Muscle of leg (tissue), 11 donors: ENCODE data around the gene MAPK8IP3. TPM values are rescaled to one million over a fixed set of nuclear protein-coding genes. Genes with fewer than 3 reads are reported as not detected.

ENCODE experiments used
- DNase-seq: peaks from one replicate; pipeline ENCODE4 v3.0.0; 2013
- H3K27ac ChIP-seq: one replicate; pipeline ENCODE4 v1.5.1; 2013; ENCODE audit warnings: mild to moderate bottlenecking, low read length, control low read depth
- H3K27me3 ChIP-seq: one replicate; pipeline ENCODE4 v1.6.1; 2013; ENCODE audit warnings: low read length; ENCODE audit not compliant: control insufficient read depth, insufficient read depth
- H3K36me3 ChIP-seq: one replicate; pipeline ENCODE4 v1.6.1; 2013; ENCODE audit warnings: low read length; ENCODE audit not compliant: control insufficient read depth, insufficient read depth
- H3K4me1 ChIP-seq: one replicate; pipeline ENCODE4 v1.6.1; 2013; ENCODE audit warnings: low read length; ENCODE audit not compliant: control insufficient read depth, insufficient read depth
- H3K4me3 ChIP-seq: one replicate; pipeline ENCODE4 v1.5.1; 2013; ENCODE audit warnings: low read length, control low read depth
- H3K9me3 ChIP-seq: replicated peaks from 2 replicates; pipeline ENCODE4 v1.6.1; 2013; ENCODE audit warnings: low read depth, low read length; ENCODE audit not compliant: control insufficient read depth
- WGBS: methylation state at CpG from one replicate; pipeline ENCODE4 v1.1.5; 2013; ENCODE audit warnings: missing lambda C conversion rate; ENCODE audit not compliant: insufficient coverage; 5-methylcytosine and 5-hydroxymethylcytosine counted together
- polyA plus RNA-seq, 8 donors: library from polyadenylated mRNA; unstranded; fragments of 120-200 nt; gene quantifications; one replicate each; pipeline versions ENCODE4 v1.2.1 to v1.2.3, GENCODE V29; 2013; ENCODE audit warnings: inconsistent platforms in 1 of 8, low replicate concordance in 1 of 8; ENCODE audit not compliant: insufficient read length in 8 of 8, insufficient read depth in 1 of 8
- total RNA-seq: library from RNA; stranded (reverse); fragments of 120-200 nt; gene quantifications from one replicate; pipeline ENCODE4 v1.2.4, GENCODE V29; 2013

The MAPK8IP3 gene
- total and polyA plus RNA-seq, 9 donors = 35.6 to 64.3 (median 50.5) TPM

DNA sequence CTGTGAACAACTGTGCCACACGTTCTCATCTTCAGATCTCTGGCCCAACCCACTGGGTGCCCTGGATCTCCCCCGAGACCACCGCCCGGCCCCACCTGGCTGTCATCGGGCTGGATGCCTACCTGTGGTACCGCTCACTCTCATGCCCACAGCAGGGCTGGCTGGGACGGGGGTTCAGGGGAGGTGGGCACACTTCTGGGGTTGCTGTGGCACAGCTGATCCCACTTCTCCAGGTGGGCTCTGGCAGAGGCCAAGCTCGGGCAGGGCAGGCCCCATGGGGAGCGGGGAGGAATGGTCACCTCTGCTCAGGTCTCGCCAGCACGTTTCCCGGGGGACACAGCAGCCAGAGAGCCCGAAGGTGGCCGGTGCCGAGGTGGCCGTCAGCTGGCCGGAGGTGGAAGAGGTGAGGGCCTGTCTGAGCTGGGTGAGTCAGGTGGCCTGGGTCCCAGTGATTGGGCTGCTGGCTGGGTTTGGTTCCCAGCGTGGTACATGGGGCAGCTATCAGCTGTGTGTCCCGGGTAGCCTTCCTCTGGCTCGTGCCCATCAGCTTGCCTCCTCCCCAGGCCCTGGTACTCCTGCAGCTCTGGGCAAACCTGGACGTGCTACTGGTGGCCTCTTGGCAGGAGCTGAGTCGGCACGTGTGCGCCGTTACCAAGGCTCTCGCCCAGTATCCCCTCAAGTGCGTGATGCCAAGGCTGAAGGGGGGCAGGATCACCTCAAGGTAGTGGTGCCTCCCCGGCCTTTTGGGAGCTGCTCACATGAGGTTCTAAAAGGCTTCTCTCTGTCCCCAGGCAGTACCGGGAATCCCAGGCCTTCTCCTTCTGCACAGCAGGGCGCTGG lies 69.2 kb downstream of the MAPK8IP3 start:
- 89% methylated on average over 30 of the region's 30 CpGs for WGBS

DNA sequence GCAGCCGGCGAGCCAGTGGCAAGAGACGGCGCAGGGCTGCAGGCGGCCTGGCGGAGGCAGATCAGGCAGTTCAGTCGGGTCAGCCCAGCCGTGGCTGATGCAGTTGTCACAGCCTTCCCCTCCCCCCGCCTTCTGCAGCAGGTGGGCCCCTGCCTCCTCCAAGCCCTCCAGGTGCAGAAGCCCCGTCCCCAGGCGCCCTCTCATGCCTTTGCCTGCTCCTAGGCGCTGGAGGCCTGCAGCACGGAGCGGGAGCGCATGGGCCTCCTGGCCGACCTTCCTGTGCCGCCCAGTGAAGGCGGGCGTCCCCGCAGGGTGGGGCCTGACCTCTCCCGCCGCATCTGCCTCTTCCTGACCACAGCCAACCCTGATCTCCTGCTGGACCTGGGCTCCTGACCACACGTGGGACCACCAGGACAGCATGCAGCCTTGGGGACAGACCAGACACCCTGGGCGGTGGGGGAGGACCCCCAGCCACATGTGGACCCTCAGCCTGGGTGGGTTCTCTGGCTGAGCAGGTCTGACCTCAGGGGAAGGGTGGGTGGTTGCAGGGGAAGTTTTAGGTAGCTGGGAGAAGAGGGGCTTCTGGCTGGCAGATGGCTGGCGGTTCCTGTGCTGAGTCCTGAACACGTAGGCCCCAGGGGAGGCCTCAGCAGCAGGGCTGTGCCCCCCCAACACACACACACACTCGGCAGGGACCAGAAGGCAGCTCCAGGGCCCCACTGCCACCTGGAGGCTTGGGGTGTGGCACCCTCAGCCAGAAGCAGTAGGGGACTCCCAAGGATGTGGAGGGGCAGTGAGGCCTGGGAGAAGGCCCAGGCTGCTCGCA lies 70.1 kb downstream of the MAPK8IP3 start:
- H3K4me3 ChIP-seq = no peak overlapping the region
- H3K27me3 ChIP-seq = no peaks in the 10 kb centered on the region
- no peak for DNase-seq
- WGBS = 81% methylated on average over 24 of the region's 28 CpGs
- H3K27ac ChIP-seq = no peak overlapping the region
- H3K9me3 ChIP-seq = no peaks in the 10 kb centered on the region
- H3K36me3 ChIP-seq = peaks cover 61% of the 10 kb centered on the region
- peaks cover 26% of the 10 kb centered on the region for H3K4me1 ChIP-seq

More for the DNA sequence above, 69.2 kb downstream of the MAPK8IP3 start:
- H3K4me3 ChIP-seq = no peak overlapping the region
- H3K4me1 ChIP-seq = peaks cover 31% of the 10 kb centered on the region
- H3K27me3 ChIP-seq = no peaks in the 10 kb centered on the region
- H3K27ac ChIP-seq = no peak overlapping the region
- H3K9me3 ChIP-seq = no peaks in the 10 kb centered on the region
- DNase-seq = no peak
- peaks cover 55% of the 10 kb centered on the region for H3K36me3 ChIP-seq

DNA sequence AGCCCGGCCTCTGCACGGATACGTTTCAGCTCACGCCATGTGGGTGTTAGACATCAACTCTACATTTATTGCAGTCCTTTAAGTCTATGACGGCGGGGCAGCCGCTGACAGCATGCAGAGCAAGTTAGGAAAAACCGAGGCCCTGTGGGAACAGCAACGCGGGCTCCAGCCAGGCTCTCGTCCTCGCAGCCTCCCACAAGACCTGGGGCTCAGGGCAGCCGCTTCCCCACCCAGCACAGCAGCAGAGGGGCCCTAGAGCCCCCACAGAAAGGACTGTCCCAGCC lies 70.6 kb downstream of the MAPK8IP3 start:
- H3K4me1 ChIP-seq = peaks cover 32% of the 10 kb centered on the region
- no peak overlapping the region for H3K4me3 ChIP-seq
- 77% methylated on average over 7 of the region's 13 CpGs for WGBS
- DNase-seq = no peak
- no peak overlapping the region for H3K27ac ChIP-seq
- peaks cover 61% of the 10 kb centered on the region for H3K36me3 ChIP-seq
- no peaks in the 10 kb centered on the region for H3K27me3 ChIP-seq
- H3K9me3 ChIP-seq = no peaks in the 10 kb centered on the region

DNA sequence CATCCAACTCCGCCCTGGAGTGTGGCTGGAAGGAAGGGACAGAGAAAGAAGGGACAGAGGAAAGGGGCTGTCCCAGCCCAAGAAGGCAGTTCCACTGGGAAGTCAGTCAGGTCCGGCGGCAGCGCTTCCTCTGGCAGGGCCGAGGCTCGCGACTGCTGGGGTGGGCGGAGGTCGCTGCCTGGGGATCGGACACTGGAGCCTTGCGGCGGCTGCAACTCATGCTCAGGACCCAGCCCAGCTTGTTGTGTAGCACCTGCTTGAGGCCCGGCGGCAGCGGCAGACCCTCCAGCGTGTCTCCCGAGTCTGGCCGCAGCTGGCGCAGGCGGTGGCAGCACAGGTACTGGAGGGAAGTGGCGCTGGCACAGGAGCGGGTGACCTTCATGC lies 71.0 kb downstream of the MAPK8IP3 start:
- WGBS = 75% methylated on average over 22 of the region's 22 CpGs
- Histone ChIP-seq H3K27ac (no peak overlapping the region), H3K9me3 (no peaks in the 10 kb centered on the region), H3K36me3 (peaks cover 61% of the 10 kb centered on the region), H3K4me3 (no peak overlapping the region), H3K4me1 (peaks cover 31% of the 10 kb centered on the region), H3K27me3 (no peaks in the 10 kb centered on the region)
- DNase-seq = no peak

DNA sequence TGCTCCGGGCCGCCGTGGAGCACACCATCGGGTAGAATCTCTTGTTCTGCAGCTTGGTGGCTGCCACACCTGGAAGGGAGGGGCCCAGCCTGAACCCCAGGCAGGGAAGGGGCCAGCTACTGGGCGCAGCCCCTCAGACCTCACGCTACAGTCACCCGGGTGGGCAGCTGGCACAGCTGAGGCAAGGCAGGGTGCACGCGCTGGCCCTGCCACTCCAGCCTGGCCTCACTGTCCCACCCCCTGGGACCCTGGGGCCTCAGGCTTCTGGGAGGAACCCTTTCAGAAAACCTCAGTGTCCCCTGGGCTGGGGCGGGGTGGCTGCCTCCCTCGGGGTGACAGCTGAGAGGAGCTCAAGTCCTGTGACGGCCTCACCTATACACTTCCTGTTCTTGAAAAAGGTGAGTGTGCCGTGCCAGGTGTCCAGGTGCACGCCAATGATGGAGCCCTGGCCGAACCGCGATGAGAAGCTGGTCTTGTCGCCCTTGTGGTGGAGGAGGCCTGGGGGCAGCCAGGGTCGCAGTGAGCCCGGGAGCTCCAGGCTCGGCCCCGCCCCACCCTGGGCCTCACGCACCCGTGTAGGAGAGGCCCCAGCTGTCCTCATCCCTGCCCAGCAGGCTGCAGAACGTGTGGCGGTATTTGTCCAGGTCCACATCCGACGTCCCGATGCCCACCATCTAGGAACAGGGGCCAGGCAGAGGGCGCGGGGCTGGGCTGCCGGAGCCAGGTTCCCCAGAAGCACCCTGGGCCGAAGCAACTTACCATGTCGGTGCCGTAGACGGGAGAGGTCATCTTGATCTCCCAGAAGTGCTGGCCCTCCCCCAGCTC lies 71.6 kb downstream of the MAPK8IP3 start:
- Histone ChIP-seq H3K27ac (no peak overlapping the region), H3K36me3 (peaks cover 61% of the 10 kb centered on the region), H3K4me1 (peaks cover 25% of the 10 kb centered on the region), H3K4me3 (no peak overlapping the region), H3K9me3 (no peaks in the 10 kb centered on the region), H3K27me3 (no peaks in the 10 kb centered on the region)
- no peak for DNase-seq
- 79% methylated on average over 35 of the region's 36 CpGs for WGBS

DNA sequence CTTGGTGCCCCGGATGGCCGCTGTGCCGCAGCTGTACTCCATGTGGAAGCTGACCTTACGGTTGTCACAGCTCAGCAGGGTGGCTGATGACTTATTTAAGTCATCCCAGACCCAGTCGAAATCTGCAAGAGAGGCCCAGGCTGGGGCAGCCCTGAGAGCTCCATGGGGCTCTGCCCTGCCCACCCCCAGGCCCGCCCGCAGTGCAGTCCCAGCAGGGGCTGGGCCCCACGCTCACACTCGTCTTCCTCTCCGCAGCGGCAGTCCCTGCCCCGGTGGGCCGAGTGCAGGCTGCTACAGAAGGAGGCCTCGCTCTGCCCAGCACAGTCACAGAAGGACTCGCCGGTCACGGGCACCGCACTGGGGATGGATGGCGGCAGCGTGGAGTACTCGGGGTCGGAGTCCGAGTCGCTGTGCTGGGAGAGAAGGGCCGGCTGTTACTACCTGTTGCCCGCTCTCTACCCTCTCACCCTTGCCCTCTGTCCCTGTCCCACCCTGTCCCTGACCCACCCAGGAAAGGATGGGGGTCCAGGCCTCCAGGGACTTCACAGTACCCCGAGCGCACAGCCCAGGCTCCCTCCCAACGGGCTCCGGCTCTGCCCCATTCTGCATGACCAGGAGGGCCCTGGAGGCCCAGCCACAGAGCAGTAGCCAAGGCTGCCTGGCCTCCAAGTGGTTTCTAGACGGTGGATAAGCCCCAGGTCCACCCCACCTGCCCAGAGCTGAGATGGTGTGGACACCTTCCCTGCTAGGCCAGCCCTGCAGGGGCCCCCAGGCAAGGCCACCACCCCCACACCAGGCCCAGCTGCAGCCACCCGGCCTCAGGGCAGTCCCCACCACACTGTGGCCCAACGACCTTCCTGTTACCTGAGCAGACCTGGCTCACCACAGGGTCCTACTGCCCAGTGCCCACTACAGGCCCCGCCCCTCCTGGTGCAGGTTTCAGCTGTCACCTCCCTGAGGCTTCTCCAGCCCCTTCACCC lies 72.5 kb downstream of the MAPK8IP3 start:
- WGBS = 76% methylated on average over 29 of the region's 34 CpGs
- Histone ChIP-seq H3K4me1 (peaks cover 25% of the 10 kb centered on the region), H3K4me3 (no peak overlapping the region), H3K36me3 (peaks cover 61% of the 10 kb centered on the region), H3K27ac (no peak overlapping the region), H3K9me3 (no peaks in the 10 kb centered on the region), H3K27me3 (no peaks in the 10 kb centered on the region)
- no peak for DNase-seq

DNA sequence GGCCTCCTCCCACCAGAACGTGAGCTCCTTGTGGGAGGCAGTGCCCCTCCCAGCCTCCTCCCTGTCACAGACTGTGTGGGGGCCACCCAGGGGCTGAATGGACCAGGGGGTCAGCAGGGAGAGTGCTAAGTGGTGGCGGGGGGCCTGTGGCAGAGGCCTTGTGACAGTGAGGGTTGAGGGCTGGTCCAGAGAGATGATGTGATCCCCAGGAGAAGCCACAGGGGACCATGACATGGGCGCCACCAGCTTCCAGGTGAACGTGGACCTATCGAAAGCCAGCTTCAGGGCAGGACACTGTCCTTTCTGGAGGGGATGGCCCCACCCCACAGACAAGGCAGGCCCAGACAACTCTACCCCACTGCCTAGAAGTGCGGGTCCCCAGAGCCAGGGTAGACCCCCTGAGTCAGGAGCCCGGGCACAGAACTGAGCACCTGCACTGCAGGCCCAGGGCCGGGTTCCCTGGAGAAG lies 73.3 kb downstream of the MAPK8IP3 start:
- peaks cover 60% of the 10 kb centered on the region for H3K36me3 ChIP-seq

DNA sequence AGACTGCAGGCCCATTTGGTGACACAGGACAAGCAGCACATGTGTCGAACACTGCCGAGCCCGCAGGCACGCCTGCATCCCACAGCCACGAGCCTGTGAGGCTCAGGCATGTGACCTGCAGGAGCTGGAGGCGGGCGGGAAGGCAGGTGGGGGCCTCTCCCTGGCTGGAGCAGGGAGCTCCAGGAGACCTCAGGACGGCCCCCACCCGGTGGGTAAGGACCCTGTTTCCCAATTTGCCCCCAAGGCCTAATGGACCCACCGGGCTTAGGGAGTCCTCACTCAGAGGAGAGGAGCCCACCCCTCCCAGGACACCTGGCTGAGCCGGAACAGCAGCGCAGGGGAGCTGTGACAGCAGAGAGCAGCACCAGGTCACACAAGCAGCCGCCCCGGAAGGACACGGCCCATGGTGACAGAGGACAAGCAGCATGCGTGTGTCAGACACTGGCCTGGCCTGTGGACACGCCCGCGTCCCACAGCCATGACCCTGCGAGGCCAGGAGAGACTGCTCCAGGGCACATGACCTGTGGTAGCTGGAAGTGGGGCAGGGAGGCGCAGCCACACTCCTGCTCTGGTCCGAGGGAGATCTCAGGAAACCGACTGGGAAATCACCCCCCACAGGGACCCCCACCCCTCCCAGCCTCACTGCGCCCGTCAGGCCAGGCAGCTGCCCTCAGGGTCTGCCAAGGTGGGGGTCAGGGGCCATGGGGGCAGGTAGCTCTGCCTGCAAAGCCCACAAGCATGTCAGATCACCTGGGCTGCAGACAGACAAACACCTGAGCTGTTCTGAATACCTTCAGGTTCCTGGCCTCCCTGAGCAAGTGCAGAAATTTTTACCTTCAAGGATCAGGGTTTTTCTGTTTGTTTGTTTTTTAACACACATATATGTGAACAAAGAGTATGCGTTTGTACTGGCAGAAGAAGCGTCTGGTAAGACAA lies 74.0 kb downstream of the MAPK8IP3 start:
- Histone ChIP-seq H3K4me1 (peaks cover 19% of the 10 kb centered on the region), H3K27me3 (no peaks in the 10 kb centered on the region), H3K36me3 (peaks cover 58% of the 10 kb centered on the region), H3K27ac (no peak overlapping the region), H3K4me3 (no peak overlapping the region), H3K9me3 (no peaks in the 10 kb centered on the region)
- 83% methylated on average over 17 of the region's 27 CpGs for WGBS
- DNase-seq = no peak

More for the DNA sequence above, 73.3 kb downstream of the MAPK8IP3 start:
- DNase-seq = no peak
- Histone ChIP-seq H3K4me1 (peaks cover 24% of the 10 kb centered on the region), H3K27me3 (no peaks in the 10 kb centered on the region), H3K9me3 (no peaks in the 10 kb centered on the region), H3K27ac (no peak overlapping the region), H3K4me3 (no peak overlapping the region)
- WGBS = 85% methylated on average over 7 of the region's 8 CpGs
